A375 (cell line): Measurements from ENCODE around the gene CTXND1. TPM values are rescaled to one million over a fixed set of nuclear protein-coding genes. Genes with fewer than 3 reads are reported as not detected.

Experiments used
- total RNA-seq: library from RNA; depleted of rRNA; stranded (reverse); fragments of >200 nt; shearing (Covaris generic); gene quantifications from 2 replicates; pipeline ENCODE4 v1.2.3, GENCODE V29; 2014; rRNA removed

Gene CTXND1
- total RNA-seq: 0.05 and 0.08 TPM in 2 replicates

DNA sequence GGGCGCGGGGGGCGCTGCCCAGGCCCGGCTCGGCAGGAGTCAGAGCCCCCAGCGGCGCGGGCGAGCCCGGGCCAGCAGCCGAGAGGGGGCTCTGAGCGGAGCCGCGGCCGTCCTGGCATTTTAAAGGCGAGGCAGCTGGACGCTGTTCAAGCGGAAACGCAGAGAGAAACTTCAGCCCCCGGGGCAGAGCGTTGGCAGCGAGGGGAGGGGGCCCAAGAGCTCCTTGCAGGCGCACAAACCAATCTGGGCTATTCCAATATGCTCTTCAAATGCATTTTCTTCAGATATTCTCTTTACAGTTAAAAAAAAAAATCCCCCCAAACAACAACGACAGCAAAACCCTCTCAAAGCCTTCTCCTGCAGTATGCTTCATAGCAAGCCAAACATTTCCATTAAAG, at the start of gene CTXND1:
Gene CTXND1, minus strand, starts transcription at position 93 of the 398 bp plus-strand sequence. CDS start 50,264 bp downstream, outside the sequence.

DNA sequence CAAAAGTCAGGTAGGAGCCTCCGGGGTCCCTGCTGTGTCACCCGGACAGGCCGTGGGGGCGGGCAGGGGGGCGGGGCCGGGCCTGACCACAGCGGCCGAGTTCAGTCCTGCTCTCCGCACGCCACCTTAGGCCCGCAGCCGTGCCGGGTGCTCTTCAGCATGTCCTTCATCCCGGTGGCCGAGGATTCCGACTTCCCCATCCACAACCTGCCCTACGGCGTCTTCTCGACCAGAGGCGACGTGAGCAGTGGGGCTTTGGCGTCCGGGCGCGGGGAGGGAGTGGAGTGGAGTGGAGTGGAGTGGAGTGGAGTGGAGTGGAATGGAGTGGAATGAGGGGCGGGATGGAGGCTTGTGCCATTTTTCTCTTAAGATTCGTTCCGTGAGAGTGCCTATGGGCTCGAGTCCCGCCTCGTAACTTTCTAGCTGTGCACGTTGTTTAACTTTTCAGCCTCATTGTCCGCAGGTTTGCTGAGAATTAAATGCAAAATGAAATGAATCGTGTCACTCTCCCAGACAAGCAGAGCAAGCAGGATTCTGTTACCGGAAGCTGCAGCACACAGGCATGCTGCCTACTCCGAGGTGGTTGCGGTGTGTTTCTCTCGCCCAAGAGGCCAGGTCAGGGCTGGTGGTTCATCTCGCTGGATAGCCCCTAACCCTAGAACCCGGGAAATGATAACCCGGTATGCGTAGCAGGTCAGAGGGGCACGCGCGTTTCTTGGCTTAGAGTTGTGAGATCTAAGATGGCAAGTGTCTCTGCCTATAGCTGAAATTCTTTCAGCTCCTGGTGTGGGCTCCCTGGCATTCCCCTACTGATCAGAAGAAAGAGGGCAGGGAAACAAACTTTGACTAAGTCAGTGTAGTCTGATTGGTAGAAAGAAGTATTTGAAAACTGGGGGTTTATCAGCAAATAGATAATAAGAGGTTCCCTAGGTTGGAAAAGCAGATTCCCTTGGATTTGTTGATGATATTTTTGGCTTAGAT, 98.8 kb downstream of the CTXND1 start, which contains the start of gene FAH:
Gene FAH, plus strand, starts transcription at position 104 of the 981 bp plus-strand sequence. Its CDS starts 56 bp downstream, at position 160.

Other genes starting within 250 kb of the CTXND1 start
- 71.8 and 74.4 TPM in 2 replicates for gene ZFAND6, start 192.5 kb downstream of the CTXND1 start, total RNA-seq
- 28.1 and 33.3 TPM in 2 replicates for gene FAH, start 99.2 kb downstream of the CTXND1 start, total RNA-seq
- 21.2 and 22.9 TPM in 2 replicates for gene ARNT2, start 152.2 kb upstream of the CTXND1 start, total RNA-seq